ES-I3 (cell line): ENCODE measurements around the gene ROPN1L.
"Not testable (repeated sequence)": the region's sequence is repeated elsewhere in the genome, so short reads cannot be mapped to it uniquely, and the experiment has no call there.

Source experiments
- H3K36me3 ChIP-seq: 2 replicates; pipeline ENCODE4 v1.6.1; 2013; ENCODE audit warnings: mild to moderate bottlenecking, low read length, control low read depth, moderate library complexity; ENCODE audit not compliant: insufficient read depth
- H3K4me1 ChIP-seq: 2 replicates; pipeline ENCODE4 v1.6.1; 2013; ENCODE audit warnings: mild to moderate bottlenecking, control low read depth, low read length; ENCODE audit not compliant: insufficient read depth
- H3K9ac ChIP-seq: 2 replicates; pipeline ENCODE4 v1.6.1; 2013; ENCODE audit warnings: low read depth, mild to moderate bottlenecking, low read length, moderate library complexity
- H3K9me3 ChIP-seq: 2 replicates; pipeline ENCODE4 v1.6.1; 2013; ENCODE audit warnings: mild to moderate bottlenecking, low read length, moderate library complexity; ENCODE audit not compliant: control insufficient read depth, insufficient read depth

The ROPN1L gene

GRCh38 chr5:10502130-10502529 lies 60.5 kb downstream of the ROPN1L start:
- Histone ChIP-seq H3K9me3 (no peaks in the 10 kb centered on the region), H3K36me3 (no peaks in the 10 kb centered on the region), H3K9ac (no peak overlapping the region), H3K4me1 (peaks cover 17% of the 10 kb centered on the region; the same call in 1 of the 2 replicates)

GRCh38 chr5:10502578-10502977 lies 60.9 kb downstream of the ROPN1L start:
- Histone ChIP-seq H3K36me3 (no peaks in the 10 kb centered on the region), H3K9me3 (no peaks in the 10 kb centered on the region), H3K4me1 (peaks cover 17% of the 10 kb centered on the region; the same call in 1 of the 2 replicates), H3K9ac (no peak overlapping the region)

- Histone ChIP-seq H3K4me1 (peaks cover 17% of the 10 kb centered on the region; the same call in 1 of the 2 replicates), H3K9ac (no peak overlapping the region), H3K36me3 (no peaks in the 10 kb centered on the region), H3K9me3 (no peaks in the 10 kb centered on the region)
Measured at GRCh38 chr5:10503321-10503720, 61.6 kb downstream of the ROPN1L start.

GRCh38 chr5:10503997-10504793 lies 62.5 kb downstream of the ROPN1L start:
- H3K9me3 ChIP-seq: no peaks in the 10 kb centered on the region
- H3K36me3 ChIP-seq: no peaks in the 10 kb centered on the region
- H3K4me1 ChIP-seq: peaks cover 17% of the 10 kb centered on the region; the same call in 1 of the 2 replicates
- H3K9ac ChIP-seq: no peak overlapping the region

- peaks cover 17% of the 10 kb centered on the region; the same call in 1 of the 2 replicates for H3K4me1 ChIP-seq
- H3K9me3 ChIP-seq: no peaks in the 10 kb centered on the region
- H3K9ac ChIP-seq: no peak overlapping the region
- H3K36me3 ChIP-seq: no peaks in the 10 kb centered on the region
Measured at GRCh38 chr5:10505517-10506095, 63.9 kb downstream of the ROPN1L start.

- Histone ChIP-seq H3K36me3 (no peaks in the 10 kb centered on the region), H3K4me1 (peaks cover 12% of the 10 kb centered on the region; the same call in 1 of the 2 replicates), H3K9me3 (no peaks in the 10 kb centered on the region), H3K9ac (no peak overlapping the region)
Measured at GRCh38 chr5:10506535-10506934, 64.9 kb downstream of the ROPN1L start.

GRCh38 chr5:10507575-10508096 lies 66.0 kb downstream of the ROPN1L start:
- no peaks in the 10 kb centered on the region for H3K36me3 ChIP-seq
- H3K4me1 ChIP-seq: peaks cover 3% of the 10 kb centered on the region; the same call in 1 of the 2 replicates
- no peaks in the 10 kb centered on the region for H3K9me3 ChIP-seq
- no peak overlapping the region for H3K9ac ChIP-seq

- Histone ChIP-seq H3K36me3 (no peaks in the 10 kb centered on the region), H3K4me1 (peaks cover 10% of the 10 kb centered on the region), H3K9me3 (no peaks in the 10 kb centered on the region), H3K9ac (no peak overlapping the region)
Measured at GRCh38 chr5:10509575-10509974, 67.9 kb downstream of the ROPN1L start.

- no peak overlapping the region for H3K9ac ChIP-seq
- peaks cover 11% of the 10 kb centered on the region for H3K4me1 ChIP-seq
- no peaks in the 10 kb centered on the region for H3K36me3 ChIP-seq
- H3K9me3 ChIP-seq: no peaks in the 10 kb centered on the region
Measured at GRCh38 chr5:10511741-10512640, 70.3 kb downstream of the ROPN1L start.

- Histone ChIP-seq H3K9ac (no peak overlapping the region), H3K9me3 (no peaks in the 10 kb centered on the region), H3K36me3 (no peaks in the 10 kb centered on the region), H3K4me1 (peaks cover 11% of the 10 kb centered on the region)
Measured at GRCh38 chr5:10513501-10514442, 72.1 kb downstream of the ROPN1L start.

GRCh38 chr5:10514572-10514971 lies 72.9 kb downstream of the ROPN1L start:
- H3K4me1 ChIP-seq: peaks cover 11% of the 10 kb centered on the region
- H3K9me3 ChIP-seq, H3K36me3 ChIP-seq, H3K9ac ChIP-seq: not testable (repeated sequence)
